Neuronal stem cell (in vitro differentiated cells): ENCODE results near the gene RAP1GAP.
A peak's percentile ranks its signal among the peaks of the same experiment; 100 is the strongest.

Experiments used
- DNase-seq: peaks from one replicate; pipeline ENCODE4 v3.0.0-alpha.2; 2013; ENCODE audit warnings: low spot score
- H2AFZ ChIP-seq: one replicate; pipeline ENCODE4 v1.6.1; 2013; ENCODE audit warnings: mild to moderate bottlenecking, low read length, inconsistent platforms
- H2AK5ac ChIP-seq: 2 replicates; pipeline ENCODE4 v1.6.1; 2013; ENCODE audit warnings: low read depth, mild to moderate bottlenecking, inconsistent platforms, low read length, moderate library complexity, mixed read lengths
- H2BK120ac ChIP-seq: 2 replicates; pipeline ENCODE4 v1.6.1; 2013; ENCODE audit warnings: low read depth, mild to moderate bottlenecking, inconsistent platforms, low read length, moderate library complexity, mixed read lengths
- H2BK12ac ChIP-seq: one replicate; pipeline ENCODE4 v1.6.1; 2013; ENCODE audit warnings: low read length, inconsistent platforms
- H2BK15ac ChIP-seq: 2 replicates; pipeline ENCODE4 v1.6.1; 2013; ENCODE audit warnings: mild to moderate bottlenecking, low read length, inconsistent platforms, mixed read lengths
- H2BK5ac ChIP-seq: one replicate; pipeline ENCODE4 v1.6.1; 2013; ENCODE audit warnings: inconsistent platforms, mild to moderate bottlenecking, low read length, moderate library complexity
- H3K14ac ChIP-seq: one replicate; pipeline ENCODE4 v1.6.1; 2013; ENCODE audit warnings: low read length, inconsistent platforms
- H3K18ac ChIP-seq: 2 replicates; pipeline ENCODE4 v1.6.1; 2013; ENCODE audit warnings: low read length, inconsistent platforms
- H3K23ac ChIP-seq: 2 replicates; pipeline ENCODE4 v1.6.1; 2013; ENCODE audit warnings: low read depth, mild to moderate bottlenecking, mixed read lengths, low read length, inconsistent platforms; ENCODE audit not compliant: poor library complexity
- H3K27ac ChIP-seq: replicated peaks from 3 replicates; pipeline ENCODE4 v1.5.1; 2013; ENCODE audit warnings: low read length, inconsistent platforms
- H3K27me3 ChIP-seq, 3 experiments: 2 replicates each; pipeline ENCODE4 v1.6.1; 2013; ENCODE audit warnings: low read length in 3 of 3, mild to moderate bottlenecking in 2 of 3, inconsistent platforms in 1 of 3, low read depth in 1 of 3, mixed read lengths in 1 of 3, moderate library complexity in 1 of 3; ENCODE audit not compliant: control insufficient read depth in 3 of 3, insufficient read depth in 3 of 3
- H3K36me3 ChIP-seq, 2 donors: replicated peaks in 1 of 2; 2 replicates each; pipeline ENCODE4 v1.6.1; 2013; ENCODE audit warnings: low read length in 2 of 2; ENCODE audit not compliant: control insufficient read depth in 2 of 2, insufficient read depth in 2 of 2
- H3K4ac ChIP-seq: 2 replicates; pipeline ENCODE4 v1.6.1; 2013; ENCODE audit warnings: inconsistent platforms, mild to moderate bottlenecking, low read length, moderate library complexity
- H3K4me1 ChIP-seq, 2 donors: 1 replicate in 1 of 2; 2 replicates in 1 of 2; pipeline ENCODE4 v1.6.1; 2013; ENCODE audit warnings: low read length in 2 of 2, low read depth in 1 of 2; ENCODE audit not compliant: control insufficient read depth in 2 of 2, insufficient read depth in 1 of 2
- H3K4me2 ChIP-seq: one replicate; pipeline ENCODE4 v1.6.1; 2013; ENCODE audit warnings: mild to moderate bottlenecking, low read length, inconsistent platforms; ENCODE audit not compliant: insufficient read depth, poor library complexity, severe bottlenecking
- H3K4me3 ChIP-seq, 2 donors: 2 replicates each; pipeline ENCODE4 v1.5.1; 2013; ENCODE audit warnings: low read length in 2 of 2, mild to moderate bottlenecking in 2 of 2, inconsistent platforms in 1 of 2, moderate library complexity in 1 of 2
- H3K79me1 ChIP-seq: one replicate; pipeline ENCODE4 v1.6.1; 2013; ENCODE audit warnings: low read depth, mild to moderate bottlenecking, inconsistent platforms, low read length, moderate library complexity
- H3K9ac ChIP-seq: one replicate; pipeline ENCODE4 v1.6.1; 2013; ENCODE audit warnings: mild to moderate bottlenecking, low read depth, low read length, inconsistent platforms; ENCODE audit not compliant: poor library complexity
- H3K9me3 ChIP-seq, 2 donors: replicated peaks in 1 of 2; 2 replicates each; pipeline versions ENCODE3 to v1.6.1; 2013; ENCODE audit warnings: low read length in 2 of 2, mild to moderate bottlenecking in 2 of 2, inconsistent platforms in 1 of 2, low read depth in 1 of 2, mixed read lengths in 1 of 2, moderate library complexity in 1 of 2; ENCODE audit not compliant: control insufficient read depth in 2 of 2, insufficient read depth in 1 of 2
- H4K8ac ChIP-seq: one replicate; pipeline ENCODE4 v1.6.1; 2013; ENCODE audit warnings: low read depth, mild to moderate bottlenecking, inconsistent platforms, low read length, moderate library complexity
- H4K91ac ChIP-seq: one replicate; pipeline ENCODE4 v1.6.1; 2013; ENCODE audit warnings: low read length, low read depth, mild to moderate bottlenecking, inconsistent platforms; ENCODE audit not compliant: poor library complexity
- WGBS, 2 donors: extraction: QIAGEN DNeasy Blood & Tissue Kit; methylation state at CpG; one replicate each; pipeline ENCODE4 v1.1.7; 2013; ENCODE audit warnings: missing lambda C conversion rate in 2 of 2, mixed read lengths in 1 of 2; ENCODE audit not compliant: insufficient read length in 2 of 2, insufficient replicate concordance in 1 of 2; ENCODE audit errors: extremely low coverage in 2 of 2; 5-methylcytosine and 5-hydroxymethylcytosine counted together

RAP1GAP gene

GRCh38 chr1:21641076-21641475 lies 28.1 kb downstream of the RAP1GAP start:
- Histone ChIP-seq H2BK12ac (no peak overlapping the region), H4K8ac (no peak overlapping the region), H2AK5ac (no peak overlapping the region), H3K4me2 (no peak overlapping the region), H3K27me3 (peaks cover 0 to 15% (median 0%) of the 10 kb centered on the region in 3 experiments), H3K36me3 (no peaks in the 10 kb centered on the region), H3K79me1 (no peaks in the 10 kb centered on the region), H3K9ac (no peak overlapping the region), H2BK120ac (no peak overlapping the region), H4K91ac (no peak overlapping the region), H2AFZ (no peak overlapping the region), H3K14ac (no peak overlapping the region), H2BK15ac (no peak overlapping the region), H3K23ac (no peak overlapping the region), H3K4me3 (no peak overlapping the region), H3K9me3 (no peaks in the 10 kb centered on the region), H2BK5ac (no peak overlapping the region), H3K4ac (no peak overlapping the region), H3K18ac (no peak overlapping the region), H3K27ac (no peak overlapping the region), H3K4me1 (peaks cover 0 to 3% of the 10 kb centered on the region in 2 donors)
- WGBS, 2 donors = no CpG with 5 or more reads among the region's 2 CpGs
- no peak for DNase-seq

GRCh38 chr1:21640653-21641052 lies 28.5 kb downstream of the RAP1GAP start:
- Histone ChIP-seq H3K9ac (no peak overlapping the region), H3K4me1 (peaks cover 0 to 3% of the 10 kb centered on the region in 2 donors), H3K14ac (no peak overlapping the region), H3K18ac (no peak overlapping the region), H3K9me3 (no peaks in the 10 kb centered on the region), H3K4ac (no peak overlapping the region), H3K4me2 (no peak overlapping the region), H3K79me1 (no peaks in the 10 kb centered on the region), H2BK15ac (no peak overlapping the region), H4K8ac (no peak overlapping the region), H2BK12ac (no peak overlapping the region), H3K27ac (no peak overlapping the region), H4K91ac (no peak overlapping the region), H3K23ac (no peak overlapping the region), H2BK120ac (no peak overlapping the region), H2AK5ac (peak overlapping the region; percentile 40), H3K4me3 (no peak overlapping the region), H2BK5ac (no peak overlapping the region), H3K36me3 (no peaks in the 10 kb centered on the region), H3K27me3 (peaks cover 0 to 15% (median 0%) of the 10 kb centered on the region in 3 experiments), H2AFZ (no peak overlapping the region)
- WGBS, 2 donors = no CpG with 5 or more reads among the region's 6 CpGs
- no peak for DNase-seq

GRCh38 chr1:21639594-21640041 lies 29.5 kb downstream of the RAP1GAP start:
- H2BK15ac ChIP-seq = no peak overlapping the region
- H2AK5ac ChIP-seq = no peak overlapping the region
- peaks cover 0 to 17% (median 0%) of the 10 kb centered on the region in 3 experiments for H3K27me3 ChIP-seq
- H3K4me3 ChIP-seq = no peak overlapping the region
- no peak overlapping the region for H3K14ac ChIP-seq
- no peak overlapping the region for H2AFZ ChIP-seq
- H2BK5ac ChIP-seq = no peak overlapping the region
- no peak overlapping the region for H3K27ac ChIP-seq
- peaks cover 3 to 4% of the 10 kb centered on the region in 2 donors for H3K4me1 ChIP-seq
- no CpG with 5 or more reads among the region's 24 CpGs for WGBS, 2 donors
- no peak overlapping the region for H4K91ac ChIP-seq
- peak overlapping the region; percentile 64 for H3K18ac ChIP-seq
- no peak overlapping the region for H2BK12ac ChIP-seq
- no peak overlapping the region for H4K8ac ChIP-seq
- no peak overlapping the region for H2BK120ac ChIP-seq
- no peaks in the 10 kb centered on the region for H3K79me1 ChIP-seq
- no peaks in the 10 kb centered on the region for H3K9me3 ChIP-seq
- no peaks in the 10 kb centered on the region for H3K36me3 ChIP-seq
- H3K4me2 ChIP-seq = no peak overlapping the region
- H3K23ac ChIP-seq = no peak overlapping the region
- no peak overlapping the region for H3K4ac ChIP-seq
- no peak overlapping the region for H3K9ac ChIP-seq
- no peak for DNase-seq

- Histone ChIP-seq H4K8ac (no peak overlapping the region), H2AFZ (no peak overlapping the region), H3K79me1 (no peaks in the 10 kb centered on the region), H3K27me3 (peaks cover 0 to 17% (median 0%) of the 10 kb centered on the region in 3 experiments), H2BK5ac (no peak overlapping the region), H2BK12ac (no peak overlapping the region), H3K36me3 (no peaks in the 10 kb centered on the region), H2BK15ac (peak overlapping the region; percentile 11), H3K4me2 (no peak overlapping the region), H3K18ac (peak overlapping the region; percentile 56), H3K23ac (peak overlapping the region; percentile 62), H3K9ac (peak overlapping the region; percentile 5), H3K4me1 (peaks cover 3 to 4% of the 10 kb centered on the region in 2 donors), H3K27ac (no peak overlapping the region), H3K14ac (no peak overlapping the region), H4K91ac (no peak overlapping the region), H3K4ac (no peak overlapping the region), H2AK5ac (no peak overlapping the region), H2BK120ac (no peak overlapping the region), H3K4me3 (no peak overlapping the region), H3K9me3 (no peaks in the 10 kb centered on the region)
- no CpG with 5 or more reads among the region's 10 CpGs for WGBS, 2 donors
- DNase-seq = no peak
Measured at GRCh38 chr1:21638531-21639341, 30.4 kb downstream of the RAP1GAP start.
